ENCODE measurements around the gene SNTN. TPM values are rescaled to one million over a fixed set of nuclear protein-coding genes. Genes with fewer than 3 reads are reported as not detected.

Gene SNTN
- total and polyA plus RNA-seq, 2 donors (not counting 3 experiments of a cell fraction or from before 2014, with no cell fraction given) = not detected

GRCh38 chr3:63707731-63708130 is 55.3 kb downstream of the SNTN start:
- no peak for TF ChIP-seq JUN (IDR thresholded peaks at IDR 0.05; ENCODE audit: borderline replicate concordance, insufficient read depth, insufficient read length, low read depth)
- no peak for TF ChIP-seq EZH2 (IDR thresholded peaks at IDR 0.05; ENCODE audit: borderline replicate concordance, low read depth, low read length, severe bottlenecking)
- no peak for TF ChIP-seq MYC (IDR thresholded peaks at IDR 0.05; ENCODE audit: low read depth, low read length)
- no peak for TF ChIP-seq CTCF (IDR thresholded peaks at IDR 0.05; ENCODE audit: extremely low read depth in 1 of 2, insufficient read depth in 1 of 2, low read depth in 1 of 2, low read length in 2 of 2)
- no peak overlapping the region for H2AFZ ChIP-seq (ENCODE audit: low read depth, low read length)
- no peaks in the 10 kb centered on the region for H4K20me1 ChIP-seq (replicated peaks; ENCODE audit: control insufficient read depth, extremely low read depth, insufficient read depth, low read length)
- no peaks in the 10 kb centered on the region for H3K9me1 ChIP-seq (replicated peaks; ENCODE audit: control insufficient read depth, extremely low read depth, insufficient read depth, low read length)
- no peak overlapping the region for H3K4me3 ChIP-seq (replicated peaks in 1 of 3; ENCODE audit: insufficient read depth in 1 of 3, low read depth in 1 of 3, low read length in 3 of 3)
- intact Hi-C loops (cut with micrococcal nuclease) (no loop called here), dilution Hi-C loops (cut with MboI; ENCODE audit: extremely low pct_ligation_motif_present, low sequenced_read_pairs) (no loop called here)
- no peak overlapping the region for H3K27ac ChIP-seq (ENCODE audit: insufficient read depth, low read depth, low read length)
- H3K9ac ChIP-seq (replicated peaks; ENCODE audit: extremely low read depth, insufficient read depth, low read length) = no peak overlapping the region
- no peaks in the 10 kb centered on the region for H3K27me3 ChIP-seq (ENCODE audit: control insufficient read depth in 2 of 2, insufficient read depth in 2 of 2, low read length in 2 of 2)
- H3K9me3 ChIP-seq (replicated peaks; ENCODE audit: control insufficient read depth, insufficient read depth, low read length) = no peaks in the 10 kb centered on the region
- POLR2A ChIA-PET = no interaction called here
- DNase-seq (ENCODE audit: low read depth, low spot score) (no peak), FAIRE-seq (no peak)
- CTCF ChIA-PET = no interaction called here
- BruUV-seq (replicated peaks) = no TSS peak
- no peaks in the 10 kb centered on the region for H3K79me2 ChIP-seq (ENCODE audit: control insufficient read depth, insufficient read depth, low read length)
- no peaks in the 10 kb centered on the region for H3K4me1 ChIP-seq (ENCODE audit: control insufficient read depth, extremely low read depth, insufficient read depth, low read length)
- H3K36me3 ChIP-seq (ENCODE audit: control insufficient read depth in 2 of 2, extremely low read depth in 1 of 2, insufficient read depth in 2 of 2, low read length in 2 of 2) = no peaks in the 10 kb centered on the region
- H3K4me2 ChIP-seq (ENCODE audit: insufficient read depth, low read length) = no peak overlapping the region

GRCh38 chr3:63709576-63709975 is 57.1 kb downstream of the SNTN start:
- H3K27me3 ChIP-seq (ENCODE audit: control insufficient read depth in 2 of 2, insufficient read depth in 2 of 2, low read length in 2 of 2) = no peaks in the 10 kb centered on the region
- FAIRE-seq = no peak
- H3K4me1 ChIP-seq (ENCODE audit: control insufficient read depth, extremely low read depth, insufficient read depth, low read length) = no peaks in the 10 kb centered on the region
- intact Hi-C loops (cut with micrococcal nuclease) = no loop called here
- no peak overlapping the region for H3K4me2 ChIP-seq (ENCODE audit: insufficient read depth, low read length)
- no peaks in the 10 kb centered on the region for H3K36me3 ChIP-seq (ENCODE audit: control insufficient read depth in 2 of 2, extremely low read depth in 1 of 2, insufficient read depth in 2 of 2, low read length in 2 of 2)
- H3K9me1 ChIP-seq (replicated peaks; ENCODE audit: control insufficient read depth, extremely low read depth, insufficient read depth, low read length) = no peaks in the 10 kb centered on the region
- dilution Hi-C loops (cut with MboI; ENCODE audit: extremely low pct_ligation_motif_present, low sequenced_read_pairs) = no loop called here
- POLR2A ChIA-PET = no interaction called here
- H3K4me3 ChIP-seq (replicated peaks in 1 of 3; ENCODE audit: insufficient read depth in 1 of 3, low read depth in 1 of 3, low read length in 3 of 3) = no peak overlapping the region
- no peak overlapping the region for H3K9ac ChIP-seq (replicated peaks; ENCODE audit: extremely low read depth, insufficient read depth, low read length)
- no peak for DNase-seq (ENCODE audit: low read depth, low spot score)
- BruUV-seq (replicated peaks) = no TSS peak
- H2AFZ ChIP-seq (ENCODE audit: low read depth, low read length) = no peak overlapping the region
- H3K9me3 ChIP-seq (replicated peaks; ENCODE audit: control insufficient read depth, insufficient read depth, low read length) = no peaks in the 10 kb centered on the region
- TF ChIP-seq EZH2 (IDR thresholded peaks at IDR 0.05; ENCODE audit: borderline replicate concordance, low read depth, low read length, severe bottlenecking) = no peak
- H3K27ac ChIP-seq (ENCODE audit: insufficient read depth, low read depth, low read length) = no peak overlapping the region
- H3K79me2 ChIP-seq (ENCODE audit: control insufficient read depth, insufficient read depth, low read length) = no peaks in the 10 kb centered on the region
- CTCF ChIA-PET = no interaction called here
- H4K20me1 ChIP-seq (replicated peaks; ENCODE audit: control insufficient read depth, extremely low read depth, insufficient read depth, low read length) = no peaks in the 10 kb centered on the region

Other genes starting within 250 kb of the SNTN start
- gene C3orf49, start 166.6 kb downstream of the SNTN start, total RNA-seq = not detected in 2 replicates
- gene C3orf49, start 166.6 kb downstream of the SNTN start, polyA plus RNA-seq = not detected in 2 replicates
- 68.7 and 69.4 TPM in 2 replicates for gene THOC7, start 211.1 kb downstream of the SNTN start, total RNA-seq
- 11.6 and 16.9 TPM in 2 replicates for gene THOC7, start 211.1 kb downstream of the SNTN start, polyA plus RNA-seq
- 27.1 and 34.7 TPM in 2 replicates for gene ATXN7, start 211.2 kb downstream of the SNTN start, total RNA-seq
- gene ATXN7, start 211.2 kb downstream of the SNTN start, polyA plus RNA-seq = 21.2 and 28.6 TPM in 2 replicates